ENCODE results near the gene ADAMTS9. TPM values are rescaled to one million over a fixed set of nuclear protein-coding genes. Genes with fewer than 3 reads are reported as not detected.

ADAMTS9 gene
- total and polyA plus RNA-seq, 2 donors (not counting 3 experiments of a cell fraction or from before 2014, with no cell fraction given) = 6.5 to 23.9 TPM

GRCh38 chr3:64612916-64613526, 74.8 kb downstream of the ADAMTS9 start:
- Histone ChIP-seq H3K9me3 (replicated peaks; ENCODE audit: control insufficient read depth, insufficient read depth, low read length) (no peaks in the 10 kb centered on the region), H2AFZ (ENCODE audit: low read depth, low read length) (no peak overlapping the region), H3K9me1 (replicated peaks; ENCODE audit: control insufficient read depth, extremely low read depth, insufficient read depth, low read length) (no peaks in the 10 kb centered on the region), H3K9ac (replicated peaks; ENCODE audit: extremely low read depth, insufficient read depth, low read length) (no peak overlapping the region), H3K4me3 (replicated peaks in 1 of 3; ENCODE audit: insufficient read depth in 1 of 3, low read depth in 1 of 3, low read length in 3 of 3) (no peak overlapping the region), H3K4me2 (ENCODE audit: insufficient read depth, low read length) (no peak overlapping the region), H3K27me3 (ENCODE audit: control insufficient read depth in 2 of 2, insufficient read depth in 2 of 2, low read length in 2 of 2) (no peaks in the 10 kb centered on the region), H3K27ac (ENCODE audit: insufficient read depth, low read depth, low read length) (no peak overlapping the region), H4K20me1 (replicated peaks; ENCODE audit: control insufficient read depth, extremely low read depth, insufficient read depth, low read length) (no peaks in the 10 kb centered on the region), H3K36me3 (ENCODE audit: control insufficient read depth in 2 of 2, extremely low read depth in 1 of 2, insufficient read depth in 2 of 2, low read length in 2 of 2) (peaks cover 0 to 7% of the 10 kb centered on the region in 2 experiments), H3K79me2 (ENCODE audit: control insufficient read depth, insufficient read depth, low read length) (no peaks in the 10 kb centered on the region), H3K4me1 (ENCODE audit: control insufficient read depth, extremely low read depth, insufficient read depth, low read length) (peaks cover 24% of the 10 kb centered on the region)
- no peak for DNase-seq (ENCODE audit: low read depth, low spot score)
- dilution Hi-C loops (cut with MboI; ENCODE audit: extremely low pct_ligation_motif_present, low sequenced_read_pairs) = no loop called here
- no peak for FAIRE-seq
- BruUV-seq (replicated peaks) = no TSS peak
- TF ChIP-seq JUN (IDR thresholded peaks at IDR 0.05; ENCODE audit: borderline replicate concordance, insufficient read depth, insufficient read length, low read depth) (no peak), CTCF (IDR thresholded peaks at IDR 0.05; ENCODE audit: extremely low read depth in 1 of 2, insufficient read depth in 1 of 2, low read depth in 1 of 2, low read length in 2 of 2) (no peak), MAX (IDR thresholded peaks at IDR 0.05; ENCODE audit: insufficient read depth, insufficient read length) (no peak), POLR2A (IDR thresholded peaks at IDR 0.05; ENCODE audit: low read depth, low read length) (no peak), FOS (IDR thresholded peaks at IDR 0.05; ENCODE audit: borderline replicate concordance, insufficient read depth, low read length) (no peak), MYC (IDR thresholded peaks at IDR 0.05; ENCODE audit: low read depth, low read length) (no peak), POLR2AphosphoS5 (IDR thresholded peaks at IDR 0.05; ENCODE audit: insufficient read depth, low read depth, low read length) (no peak), GATA2 (IDR thresholded peaks at IDR 0.05; ENCODE audit: insufficient read depth, insufficient read length, low read depth, low read length) (no peak), EZH2 (IDR thresholded peaks at IDR 0.05; ENCODE audit: borderline replicate concordance, low read depth, low read length, severe bottlenecking) (no peak)
- ChIA-PET CTCF (interaction anchor here (0.6 to 1.3 kb wide), 3 partner anchors 30 to 56 kb away, joined by 3 read pairs; no protein-coding TSS in a partner anchor), POLR2A (no interaction called here)
- intact Hi-C loops (cut with micrococcal nuclease) = loop anchor here (10.0 kb wide), 1 partner anchor 382 kb away; no protein-coding TSS in a partner anchor
